Neutrophil (primary cell): Measurements from ENCODE around the gene HIP1.

Source experiments
- H3K27ac ChIP-seq: fragments of 200-600 bp; sonication (generic); 2 replicates; pipeline ENCODE4 v1.5.1; 2016; ENCODE audit warnings: mild to moderate bottlenecking, moderate library complexity
- H3K27me3 ChIP-seq: fragments of 200-600 bp; sonication (generic); 2 replicates; pipeline ENCODE4 v1.6.0; 2016; ENCODE audit warnings: mild to moderate bottlenecking
- H3K36me3 ChIP-seq: fragments of 200-600 bp; sonication (generic); 2 replicates; pipeline ENCODE4 v1.5.1; 2017
- H3K4me1 ChIP-seq, 2 experiments: fragments of 200-600 bp in 1 of 2; sonication (generic) in 1 of 2; 1 replicate in 1 of 2; 2 replicates in 1 of 2; pipeline versions ENCODE4 v1.5.1 to v1.6.1; 2013 to 2016; ENCODE audit warnings: low read depth in 1 of 2, low read length in 1 of 2, mild to moderate bottlenecking in 1 of 2, moderate library complexity in 1 of 2; ENCODE audit not compliant: control insufficient read depth in 1 of 2, insufficient read depth in 1 of 2
- H3K4me3 ChIP-seq, 2 experiments: fragments of 200-600 bp in 1 of 2; sonication (generic) in 1 of 2; 1 replicate in 1 of 2; 2 replicates in 1 of 2; pipeline ENCODE4 v1.5.1; 2013 to 2016; ENCODE audit warnings: low read depth in 1 of 2, low read length in 1 of 2, mild to moderate bottlenecking in 1 of 2, moderate library complexity in 1 of 2
- H3K9me3 ChIP-seq: fragments of 200-600 bp; sonication (generic); 2 replicates; pipeline ENCODE4 v1.5.1; 2016
- TF ChIP-seq, protein P1 (sequence below): fragments of 200-600 bp; sonication (generic); IDR thresholded peaks from 2 replicates; pipeline ENCODE4 v1.5.1; 2016; ENCODE audit warnings: antibody characterized with exemption

HIP1 gene

DNA sequence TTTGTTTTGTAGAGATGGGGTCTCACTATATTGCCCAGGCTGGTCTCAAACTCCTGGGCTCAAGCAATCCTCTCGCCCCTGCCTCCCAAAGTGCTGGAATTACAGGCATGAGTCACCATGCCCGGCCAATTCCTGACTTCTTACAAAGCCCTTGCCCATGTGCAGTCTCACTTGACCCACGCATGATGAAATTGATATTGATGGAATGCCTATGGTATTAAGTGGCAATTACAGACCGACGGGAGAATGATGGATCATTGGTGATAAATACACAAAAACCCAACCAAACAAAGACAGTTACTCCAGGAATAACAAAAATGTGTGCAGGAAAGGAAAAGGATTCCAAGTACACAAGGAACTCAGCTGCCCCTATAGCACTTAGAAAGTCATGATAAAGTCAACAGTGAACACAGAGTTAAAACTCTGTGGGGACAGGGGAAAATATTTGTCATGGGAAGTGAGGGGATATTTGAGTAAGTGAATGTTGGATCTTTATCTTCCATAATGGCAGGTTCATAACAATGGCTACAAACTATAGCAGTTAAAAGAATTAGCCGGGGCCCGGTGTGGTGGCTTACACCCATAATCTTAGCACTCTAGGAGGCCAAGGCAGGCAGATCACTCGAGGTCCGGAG, 21.6 kb downstream of the HIP1 start:
- peaks cover 3% of the 10 kb centered on the region for H3K27me3 ChIP-seq
- no peaks in the 10 kb centered on the region for H3K4me1 ChIP-seq
- H3K36me3 ChIP-seq, result no peaks in the 10 kb centered on the region
- H3K4me3 ChIP-seq, result no peak overlapping the region
- no peaks in the 10 kb centered on the region for H3K9me3 ChIP-seq
- no peak overlapping the region for H3K27ac ChIP-seq
- TF ChIP-seq, protein P1, sequence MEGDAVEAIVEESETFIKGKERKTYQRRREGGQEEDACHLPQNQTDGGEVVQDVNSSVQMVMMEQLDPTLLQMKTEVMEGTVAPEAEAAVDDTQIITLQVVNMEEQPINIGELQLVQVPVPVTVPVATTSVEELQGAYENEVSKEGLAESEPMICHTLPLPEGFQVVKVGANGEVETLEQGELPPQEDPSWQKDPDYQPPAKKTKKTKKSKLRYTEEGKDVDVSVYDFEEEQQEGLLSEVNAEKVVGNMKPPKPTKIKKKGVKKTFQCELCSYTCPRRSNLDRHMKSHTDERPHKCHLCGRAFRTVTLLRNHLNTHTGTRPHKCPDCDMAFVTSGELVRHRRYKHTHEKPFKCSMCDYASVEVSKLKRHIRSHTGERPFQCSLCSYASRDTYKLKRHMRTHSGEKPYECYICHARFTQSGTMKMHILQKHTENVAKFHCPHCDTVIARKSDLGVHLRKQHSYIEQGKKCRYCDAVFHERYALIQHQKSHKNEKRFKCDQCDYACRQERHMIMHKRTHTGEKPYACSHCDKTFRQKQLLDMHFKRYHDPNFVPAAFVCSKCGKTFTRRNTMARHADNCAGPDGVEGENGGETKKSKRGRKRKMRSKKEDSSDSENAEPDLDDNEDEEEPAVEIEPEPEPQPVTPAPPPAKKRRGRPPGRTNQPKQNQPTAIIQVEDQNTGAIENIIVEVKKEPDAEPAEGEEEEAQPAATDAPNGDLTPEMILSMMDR, result no peak

DNA sequence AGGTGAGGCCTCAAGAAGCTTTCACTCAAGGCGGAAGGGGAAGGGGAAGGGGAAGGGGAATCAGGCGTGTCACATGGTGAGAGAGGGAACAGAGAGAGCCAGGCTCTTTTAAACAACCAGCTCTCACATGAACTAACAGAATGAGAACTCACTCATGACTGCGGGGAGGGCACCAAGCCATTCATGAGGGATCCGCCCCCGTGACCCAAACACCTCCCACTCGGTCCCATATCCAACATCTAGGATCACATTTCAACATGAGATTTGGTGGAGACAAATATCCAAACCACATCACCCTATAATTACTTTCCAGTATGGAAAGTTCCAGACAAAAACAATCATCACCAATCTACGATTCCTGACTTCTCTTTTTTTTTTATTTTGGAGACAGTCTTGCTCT, 22.9 kb downstream of the HIP1 start:
- TF ChIP-seq, protein P1, result no peak
- Histone ChIP-seq H3K27me3 (peaks cover 4% of the 10 kb centered on the region), H3K27ac (no peak overlapping the region), H3K4me1 (peaks cover 9 to 10% of the 10 kb centered on the region in 2 experiments), H3K36me3 (no peaks in the 10 kb centered on the region), H3K9me3 (no peaks in the 10 kb centered on the region), H3K4me3 (no peak overlapping the region)

DNA sequence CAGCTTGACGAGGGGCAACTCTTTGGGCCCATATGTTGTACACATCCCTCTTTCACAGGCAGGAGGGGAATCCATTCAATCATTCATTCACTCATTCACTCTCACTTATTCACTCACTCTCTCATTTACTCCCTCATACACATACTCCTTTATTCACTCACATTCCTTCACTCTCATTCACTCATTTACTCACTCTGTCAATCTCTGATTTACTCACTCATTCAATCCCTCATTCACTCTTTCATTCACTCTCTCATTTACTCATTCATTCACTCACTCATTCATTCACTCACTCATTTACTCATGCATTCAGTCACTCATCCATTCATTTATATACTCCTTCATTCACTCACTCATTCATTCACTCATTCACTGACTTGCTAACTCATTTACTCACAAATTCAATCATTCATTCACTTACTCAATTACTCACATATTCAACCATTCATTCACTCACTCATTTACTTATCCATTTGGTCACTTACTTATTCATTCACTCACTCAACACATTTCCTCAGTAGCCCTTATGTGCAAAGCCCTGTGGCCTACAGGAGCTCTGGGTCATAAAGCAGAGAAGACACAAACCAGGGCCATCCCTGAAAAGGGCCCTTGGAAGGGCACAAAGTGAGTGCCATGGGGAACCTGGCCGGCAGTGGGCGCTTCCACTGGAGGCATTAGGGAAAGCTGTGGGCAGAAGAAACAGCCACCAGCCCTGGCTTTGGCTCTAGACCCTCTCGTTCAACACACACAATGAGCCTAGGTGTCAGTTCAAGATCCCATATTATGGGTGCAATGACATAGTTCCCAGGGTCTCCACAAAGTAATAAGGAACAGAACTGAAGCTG, 26.0 kb downstream of the HIP1 start:
- Histone ChIP-seq H3K36me3 (no peaks in the 10 kb centered on the region), H3K27me3 (peaks cover 4% of the 10 kb centered on the region), H3K27ac (no peak overlapping the region), H3K4me1 (peaks cover 10 to 11% of the 10 kb centered on the region in 2 experiments), H3K9me3 (peaks cover 6% of the 10 kb centered on the region), H3K4me3 (no peak overlapping the region)
- TF ChIP-seq, protein P1, result no peak

DNA sequence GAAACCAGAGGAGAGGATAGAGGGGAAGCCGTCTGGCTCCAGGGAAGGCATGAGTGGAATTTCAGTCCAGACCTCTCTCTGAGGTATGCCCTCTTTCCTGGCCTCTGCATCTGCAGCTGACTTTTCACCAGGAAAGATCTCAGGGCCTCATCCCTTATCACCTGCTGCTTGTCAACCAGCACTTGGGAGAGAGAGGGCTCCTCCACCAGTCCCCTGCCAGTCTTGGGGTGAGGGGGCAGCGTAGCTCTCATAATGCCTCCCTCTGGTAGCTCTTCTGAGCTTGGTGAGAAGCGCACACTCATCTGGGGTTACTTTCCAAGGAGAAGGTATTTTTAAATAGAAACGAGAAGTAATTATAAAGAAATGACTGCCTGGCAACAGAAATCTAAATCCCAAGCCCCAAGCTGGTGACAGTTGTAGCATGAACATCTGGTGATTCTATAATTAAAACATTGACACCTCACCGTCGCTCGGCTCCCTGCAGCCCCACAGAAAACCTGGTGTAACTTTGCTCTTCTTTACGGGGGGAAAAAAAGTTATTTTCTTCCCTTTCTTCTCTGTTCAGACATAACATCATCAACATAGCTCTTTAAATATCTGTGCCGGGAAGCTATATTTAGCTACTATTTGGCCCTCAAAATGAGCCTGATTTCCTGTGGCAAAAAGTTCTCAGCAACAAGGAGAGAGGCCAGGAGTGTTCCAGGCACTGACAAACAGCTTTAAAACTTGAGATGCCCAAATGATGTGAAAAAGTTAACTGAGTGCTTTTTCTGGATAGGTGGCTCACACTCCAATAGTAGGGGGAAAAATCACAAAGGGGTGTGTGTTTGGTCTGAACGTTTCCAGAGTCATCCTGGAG, 26.9 kb downstream of the HIP1 start:
- peaks cover 6% of the 10 kb centered on the region for H3K9me3 ChIP-seq
- TF ChIP-seq, protein P1, result no peak

DNA sequence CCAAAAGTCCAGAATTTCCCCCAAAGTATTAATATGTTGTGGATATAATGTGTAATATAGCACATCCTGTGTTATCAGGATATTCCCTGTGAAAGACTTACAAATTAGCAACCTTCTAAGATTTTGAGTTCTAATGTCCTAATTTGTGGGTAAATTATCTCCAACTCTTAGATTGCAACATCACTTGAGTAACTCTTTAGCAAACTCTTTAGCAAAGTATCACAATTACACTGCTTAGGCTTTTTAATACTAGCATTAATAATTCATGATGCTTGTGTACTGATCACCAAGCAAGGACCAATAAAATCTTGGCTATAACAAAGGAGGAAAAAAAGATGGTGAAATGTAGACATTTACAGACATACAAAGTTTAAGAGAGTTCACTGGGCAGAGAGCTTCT, 27.7 kb downstream of the HIP1 start:
- Histone ChIP-seq H3K4me1 (peaks cover 10 to 11% of the 10 kb centered on the region in 2 experiments), H3K4me3 (no peak overlapping the region), H3K27ac (no peak overlapping the region), H3K27me3 (peaks cover 4% of the 10 kb centered on the region), H3K9me3 (peaks cover 6% of the 10 kb centered on the region), H3K36me3 (no peaks in the 10 kb centered on the region)
- TF ChIP-seq, protein P1, result no peak

More for the DNA sequence above, 26.9 kb downstream of the HIP1 start:
- Histone ChIP-seq H3K4me3 (no peak overlapping the region), H3K27ac (no peak overlapping the region), H3K36me3 (no peaks in the 10 kb centered on the region), H3K4me1 (peaks cover 10 to 11% of the 10 kb centered on the region in 2 experiments), H3K27me3 (peaks cover 4% of the 10 kb centered on the region)
